ENCODE data around the gene LMO1. TPM values are rescaled to one million over a fixed set of nuclear protein-coding genes. Genes with fewer than 3 reads are reported as not detected.

Gene LMO1
- total RNA-seq (2022; extraction: Qiagen RNA extraction), result 2.7 to 4.0 TPM (median 3.2 TPM) in 5 replicates

GRCh38 chr11:8263769-8264410, at the start of gene LMO1:
LMO1 (minus strand) TSS chr11:8263878; CDS start chr11:8263362, 516 bp downstream.

Other genes with a start within 250 kb of the LMO1 start
- gene TUB, start 182.7 kb downstream of the LMO1 start, total RNA-seq (2022; extraction: Qiagen RNA extraction), result 4.6 to 6.7 TPM (median 6.0 TPM) in 5 replicates
- gene RIC3, start 94.9 kb downstream of the LMO1 start, total RNA-seq (2022; extraction: Qiagen RNA extraction), result 1.4 to 2.3 TPM (median 1.9 TPM) in 5 replicates